IPS-20b (cell line): ENCODE data around the gene FNDC3B.
A peak's percentile ranks its signal among the peaks of the same experiment; 100 is the strongest.

Experiments used
- H3K27ac ChIP-seq: one replicate; pipeline ENCODE4 v1.5.1; 2013; ENCODE audit warnings: low read length
- H3K27me3 ChIP-seq: 2 replicates; pipeline ENCODE4 v1.6.1; 2013; ENCODE audit warnings: mild to moderate bottlenecking, low read length, inconsistent platforms; ENCODE audit not compliant: insufficient read depth
- H3K36me3 ChIP-seq: 2 replicates; pipeline ENCODE4 v1.6.1; 2013; ENCODE audit warnings: low read depth, mild to moderate bottlenecking, inconsistent platforms, low read length, moderate library complexity; ENCODE audit not compliant: insufficient read depth
- H3K4me1 ChIP-seq: 2 replicates; pipeline ENCODE4 v1.6.1; 2013; ENCODE audit warnings: mild to moderate bottlenecking, control low read depth, inconsistent platforms, low read length, moderate library complexity; ENCODE audit not compliant: insufficient read depth
- H3K4me3 ChIP-seq: 2 replicates; pipeline ENCODE4 v1.5.1; 2013; ENCODE audit warnings: mild to moderate bottlenecking, low read length, inconsistent platforms
- H3K9ac ChIP-seq: 2 replicates; pipeline ENCODE4 v1.6.1; 2013; ENCODE audit warnings: low read depth, mild to moderate bottlenecking, inconsistent platforms, low read length, moderate library complexity
- H3K9me3 ChIP-seq: 2 replicates; pipeline ENCODE4 v1.6.1; 2013; ENCODE audit warnings: mild to moderate bottlenecking, low read depth, low read length, inconsistent platforms; ENCODE audit not compliant: insufficient read depth

Gene FNDC3B

DNA sequence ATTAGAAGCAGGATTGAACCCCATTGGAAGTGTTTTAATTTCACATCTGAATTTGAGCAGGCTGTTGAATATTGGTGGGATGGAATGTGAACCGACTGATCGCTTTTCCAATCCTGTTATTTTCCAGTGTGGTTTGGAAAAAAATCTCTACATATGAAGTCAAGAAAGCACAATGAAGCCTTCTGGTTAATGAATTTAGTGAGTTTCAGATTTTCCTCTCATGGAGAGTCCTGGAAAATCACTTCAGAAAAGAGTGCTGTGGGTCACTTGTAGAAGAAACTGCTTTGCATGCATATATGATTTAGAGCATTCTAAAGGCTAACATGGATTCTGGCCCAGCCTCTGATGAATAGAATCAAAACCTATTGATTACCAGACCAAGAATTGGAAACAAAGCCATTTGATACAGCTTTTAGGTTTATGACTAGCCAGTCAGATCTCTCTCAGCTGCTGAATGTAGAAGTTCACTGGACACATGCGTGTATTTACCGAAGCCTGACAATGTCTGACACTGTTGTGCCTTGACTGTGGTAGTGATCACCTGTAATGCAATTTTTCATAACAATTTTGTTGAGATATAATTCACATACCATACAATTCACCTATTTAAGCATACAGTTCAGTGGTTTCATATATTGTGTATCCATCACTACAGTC lies 121.9 kb downstream of the FNDC3B start:
- Histone ChIP-seq H3K9me3 (no peaks in the 10 kb centered on the region), H3K27ac (no peak overlapping the region), H3K4me3 (no peak overlapping the region), H3K27me3 (no peaks in the 10 kb centered on the region), H3K36me3 (no peaks in the 10 kb centered on the region), H3K4me1 (peaks cover 35% of the 10 kb centered on the region), H3K9ac (no peak overlapping the region)

DNA sequence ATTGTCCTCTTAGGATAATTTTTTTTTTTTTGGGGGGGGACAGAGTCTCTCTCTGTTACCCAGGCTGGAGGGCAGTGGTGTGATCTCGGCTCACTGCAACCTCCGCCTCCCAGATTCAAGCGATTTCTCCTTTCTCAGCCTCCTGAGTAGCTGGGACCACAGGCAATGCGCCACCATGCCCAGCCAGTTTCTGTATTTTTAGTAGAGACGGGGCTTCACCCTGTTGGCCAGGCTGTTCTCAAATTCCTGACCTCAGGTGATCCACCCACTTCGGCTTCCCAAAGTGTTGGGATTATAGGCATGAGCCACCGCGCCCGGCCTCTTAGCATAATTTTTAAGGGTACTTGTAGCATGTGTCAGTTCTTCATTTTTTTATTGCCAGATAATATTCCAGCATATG lies 122.6 kb downstream of the FNDC3B start:
- Histone ChIP-seq H3K4me1 (peaks cover 28% of the 10 kb centered on the region), H3K4me3 (no peak overlapping the region), H3K9ac (no peak overlapping the region), H3K27me3 (no peaks in the 10 kb centered on the region), H3K27ac (no peak overlapping the region), H3K9me3 (no peaks in the 10 kb centered on the region), H3K36me3 (no peaks in the 10 kb centered on the region)

DNA sequence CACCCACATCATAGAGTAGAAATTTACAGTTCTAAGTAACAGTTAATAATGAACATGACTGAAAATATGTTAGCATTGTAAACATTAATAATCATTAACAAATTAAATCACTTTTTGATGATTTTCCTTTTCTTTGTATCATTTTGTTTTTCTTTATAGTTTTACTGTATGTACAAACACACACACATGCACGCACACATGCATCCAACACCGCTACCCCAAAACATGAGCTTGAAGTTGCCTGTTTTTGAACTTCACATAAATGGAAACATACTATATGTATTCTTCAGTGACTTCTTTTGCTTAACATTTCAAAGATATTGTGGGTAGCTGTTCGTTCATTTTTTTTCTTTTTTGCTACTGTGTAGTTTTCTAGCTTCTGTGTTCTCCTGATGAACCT lies 123.9 kb downstream of the FNDC3B start:
- Histone ChIP-seq H3K27me3 (no peaks in the 10 kb centered on the region), H3K36me3 (no peaks in the 10 kb centered on the region), H3K4me1 (peaks cover 26% of the 10 kb centered on the region), H3K27ac (no peak overlapping the region), H3K9ac (no peak overlapping the region), H3K9me3 (no peaks in the 10 kb centered on the region), H3K4me3 (no peak overlapping the region)

DNA sequence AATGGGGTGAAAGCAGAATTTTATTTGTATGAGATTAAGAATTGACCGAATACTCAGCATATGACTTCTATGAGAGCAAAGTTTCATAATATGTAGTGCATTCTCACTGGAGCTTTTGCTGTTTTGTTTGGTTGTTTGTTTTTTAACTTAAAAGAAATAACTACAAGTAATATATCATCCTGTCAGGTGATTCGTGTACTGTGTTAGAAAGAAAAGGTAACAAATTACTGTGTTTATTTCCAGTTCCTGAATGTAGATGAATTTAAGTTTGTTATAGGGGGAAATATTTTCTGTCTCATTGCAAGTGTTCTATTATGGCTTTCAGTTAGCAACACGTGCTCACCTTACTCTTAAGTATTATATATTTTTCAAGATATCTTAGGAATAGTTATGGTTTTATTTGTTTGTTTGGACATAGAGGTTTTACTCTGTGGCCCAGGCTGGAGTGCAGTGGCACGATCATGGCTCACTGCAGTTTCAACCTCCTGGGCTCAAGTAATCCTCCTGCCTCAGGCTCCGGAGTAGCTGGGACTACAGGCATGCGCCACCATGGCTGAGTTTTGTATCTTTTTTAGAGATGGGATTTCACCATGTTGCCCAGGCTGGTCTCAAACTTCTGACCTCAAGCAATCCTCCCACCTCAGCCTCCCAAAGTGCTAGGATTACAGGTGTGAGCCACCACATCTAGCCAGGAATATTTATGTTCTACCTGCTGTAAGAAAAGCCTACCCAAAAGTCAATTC lies 125.4 kb downstream of the FNDC3B start:
- Histone ChIP-seq H3K9ac (no peak overlapping the region), H3K27me3 (no peaks in the 10 kb centered on the region), H3K27ac (no peak overlapping the region), H3K4me1 (peaks cover 26% of the 10 kb centered on the region), H3K9me3 (no peaks in the 10 kb centered on the region), H3K4me3 (no peak overlapping the region), H3K36me3 (no peaks in the 10 kb centered on the region)

DNA sequence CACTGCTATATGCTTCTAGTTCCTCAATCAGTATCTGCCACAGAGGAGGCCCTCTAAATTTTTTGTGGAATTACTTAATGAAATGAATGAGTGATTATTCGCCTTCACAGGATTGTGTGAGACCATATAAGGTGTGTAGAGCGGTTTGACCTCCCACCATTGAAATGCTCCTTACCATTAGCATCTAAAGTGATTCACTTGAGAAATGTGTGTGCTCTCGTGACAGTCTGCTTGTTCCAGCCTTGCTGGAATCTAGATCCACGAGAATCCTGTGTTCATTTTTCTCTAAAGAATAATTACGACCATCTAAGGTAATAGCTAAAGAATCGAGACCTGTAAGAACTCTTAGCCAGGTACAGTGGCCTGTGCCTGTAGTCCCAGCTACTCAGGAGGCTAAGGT lies 126.9 kb downstream of the FNDC3B start:
- H3K36me3 ChIP-seq: no peaks in the 10 kb centered on the region
- no peaks in the 10 kb centered on the region for H3K9me3 ChIP-seq
- no peaks in the 10 kb centered on the region for H3K27me3 ChIP-seq
- H3K4me3 ChIP-seq: no peak overlapping the region
- H3K9ac ChIP-seq: no peak overlapping the region
- H3K4me1 ChIP-seq: peaks cover 26% of the 10 kb centered on the region
- H3K27ac ChIP-seq: no peak overlapping the region

DNA sequence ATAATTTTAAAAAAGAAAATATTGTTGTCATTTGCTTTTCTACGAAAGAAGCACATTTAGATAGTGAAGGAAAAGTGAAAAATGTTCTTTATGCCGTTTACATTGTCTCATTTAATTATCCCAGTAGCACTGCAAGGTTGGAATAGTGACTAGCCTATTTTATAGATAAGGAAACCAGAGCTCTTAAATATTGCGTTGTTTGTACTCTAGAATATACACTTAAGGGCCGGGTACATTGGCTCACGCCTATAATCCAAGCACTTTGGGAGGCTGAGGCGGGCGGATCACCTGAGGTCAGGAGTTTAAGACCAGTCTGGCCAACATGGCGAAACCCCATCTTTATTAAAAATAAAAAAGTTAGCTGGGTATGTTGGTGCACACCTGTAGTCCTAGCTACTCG lies 127.5 kb downstream of the FNDC3B start:
- Histone ChIP-seq H3K27me3 (no peaks in the 10 kb centered on the region), H3K9me3 (no peaks in the 10 kb centered on the region), H3K36me3 (no peaks in the 10 kb centered on the region), H3K4me1 (peaks cover 27% of the 10 kb centered on the region), H3K27ac (no peak overlapping the region), H3K4me3 (no peak overlapping the region), H3K9ac (no peak overlapping the region)

DNA sequence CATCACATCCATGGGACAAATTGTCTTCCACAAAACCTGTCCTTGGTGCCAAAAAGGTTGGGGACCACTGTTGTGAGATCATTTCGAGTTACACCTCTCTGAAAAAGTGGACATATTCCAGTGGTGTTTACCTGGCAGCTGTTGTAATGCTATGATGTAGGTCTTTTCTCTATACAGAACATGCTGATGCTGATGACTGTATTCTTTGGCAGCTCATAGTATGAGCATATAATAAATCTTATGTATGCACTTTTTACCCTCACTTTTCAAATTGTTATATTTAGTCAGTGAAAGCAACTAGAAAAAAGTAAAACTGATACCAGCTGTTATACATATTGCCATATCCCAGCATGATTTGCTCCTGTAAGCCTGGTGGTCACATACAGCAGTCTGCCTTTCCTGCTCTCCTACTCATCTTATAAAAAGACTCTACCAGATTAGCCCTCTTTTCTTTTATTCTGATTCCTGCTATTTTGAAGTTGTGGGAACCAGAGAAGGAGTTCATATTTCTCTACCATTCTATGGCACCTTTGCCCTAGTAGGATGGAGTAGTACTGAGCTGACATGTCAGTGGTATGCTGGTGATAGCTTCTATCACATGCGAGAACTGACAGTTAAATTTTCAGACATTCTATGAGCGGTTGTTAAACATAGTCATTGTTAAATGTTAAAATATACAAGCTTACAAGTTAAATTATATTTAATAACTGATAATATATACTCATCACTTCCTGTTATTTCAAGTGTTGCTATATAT lies 128.7 kb downstream of the FNDC3B start:
- no peaks in the 10 kb centered on the region for H3K9me3 ChIP-seq
- no peaks in the 10 kb centered on the region for H3K27me3 ChIP-seq
- no peaks in the 10 kb centered on the region for H3K36me3 ChIP-seq
- H3K9ac ChIP-seq: no peak overlapping the region
- no peak overlapping the region for H3K27ac ChIP-seq
- H3K4me3 ChIP-seq: no peak overlapping the region
- peaks cover 36% of the 10 kb centered on the region for H3K4me1 ChIP-seq

DNA sequence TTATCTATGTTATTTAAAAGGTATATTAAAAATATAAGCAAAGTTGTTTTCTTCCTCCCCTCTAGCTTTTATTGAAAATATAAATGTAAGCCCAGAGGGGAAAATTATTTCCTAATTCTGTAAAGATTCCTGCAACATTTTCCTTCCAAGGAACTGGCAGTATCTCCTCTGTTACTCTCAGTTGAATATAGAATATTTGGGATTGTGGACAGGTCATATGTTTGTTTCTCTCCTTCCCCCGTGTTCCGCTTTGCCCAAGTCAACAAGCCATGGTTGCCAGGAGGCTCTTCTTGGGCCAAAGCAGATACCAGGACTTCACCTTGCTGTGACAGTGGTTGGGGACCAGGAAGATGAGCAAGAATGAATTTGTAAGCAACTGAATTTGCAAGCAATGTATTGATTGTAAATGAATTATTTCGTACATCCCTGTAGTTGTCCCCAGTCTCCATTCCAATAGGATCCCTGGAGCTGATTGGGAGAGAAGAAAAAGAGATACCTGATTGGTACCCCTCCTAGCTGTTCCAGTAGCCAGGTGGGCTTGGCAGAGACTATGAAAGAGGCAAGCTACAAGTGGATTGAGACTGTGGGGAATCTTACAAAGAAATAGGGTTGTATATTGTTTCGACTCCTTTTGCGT lies 130.8 kb downstream of the FNDC3B start:
- Histone ChIP-seq H3K9ac (no peak overlapping the region; the same call in 1 of the 2 replicates), H3K4me3 (no peak overlapping the region), H3K27ac (peak overlapping the region; percentile 8), H3K27me3 (no peaks in the 10 kb centered on the region), H3K36me3 (no peaks in the 10 kb centered on the region), H3K9me3 (no peaks in the 10 kb centered on the region), H3K4me1 (peaks cover 49% of the 10 kb centered on the region)

DNA sequence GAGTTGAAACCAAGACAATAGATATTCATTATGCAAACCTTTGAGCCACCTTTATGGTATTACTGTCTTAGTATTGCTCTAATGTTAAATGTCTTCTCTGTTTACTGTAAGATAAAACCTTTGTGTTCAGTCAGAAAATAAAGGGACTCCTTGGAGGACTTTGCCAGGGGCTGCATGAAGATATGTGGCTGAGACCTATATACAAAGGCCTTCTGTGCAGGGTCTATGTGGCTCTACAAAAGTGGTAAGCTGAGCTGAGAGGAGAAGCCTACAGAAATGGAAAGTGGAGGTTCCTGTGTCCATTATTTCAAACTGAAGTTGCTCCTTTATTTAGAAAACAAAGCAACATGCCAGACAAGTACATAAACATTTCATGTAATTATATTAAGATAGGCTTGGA lies 131.5 kb downstream of the FNDC3B start:
- H3K4me3 ChIP-seq: no peak overlapping the region
- H3K27me3 ChIP-seq: no peaks in the 10 kb centered on the region
- peak overlapping the region; percentile 28 for H3K27ac ChIP-seq
- no peaks in the 10 kb centered on the region for H3K9me3 ChIP-seq
- peaks cover 55% of the 10 kb centered on the region for H3K4me1 ChIP-seq
- no peaks in the 10 kb centered on the region for H3K36me3 ChIP-seq
- H3K9ac ChIP-seq: peak overlapping the region; percentile 4; the same call in 1 of the 2 replicates

DNA sequence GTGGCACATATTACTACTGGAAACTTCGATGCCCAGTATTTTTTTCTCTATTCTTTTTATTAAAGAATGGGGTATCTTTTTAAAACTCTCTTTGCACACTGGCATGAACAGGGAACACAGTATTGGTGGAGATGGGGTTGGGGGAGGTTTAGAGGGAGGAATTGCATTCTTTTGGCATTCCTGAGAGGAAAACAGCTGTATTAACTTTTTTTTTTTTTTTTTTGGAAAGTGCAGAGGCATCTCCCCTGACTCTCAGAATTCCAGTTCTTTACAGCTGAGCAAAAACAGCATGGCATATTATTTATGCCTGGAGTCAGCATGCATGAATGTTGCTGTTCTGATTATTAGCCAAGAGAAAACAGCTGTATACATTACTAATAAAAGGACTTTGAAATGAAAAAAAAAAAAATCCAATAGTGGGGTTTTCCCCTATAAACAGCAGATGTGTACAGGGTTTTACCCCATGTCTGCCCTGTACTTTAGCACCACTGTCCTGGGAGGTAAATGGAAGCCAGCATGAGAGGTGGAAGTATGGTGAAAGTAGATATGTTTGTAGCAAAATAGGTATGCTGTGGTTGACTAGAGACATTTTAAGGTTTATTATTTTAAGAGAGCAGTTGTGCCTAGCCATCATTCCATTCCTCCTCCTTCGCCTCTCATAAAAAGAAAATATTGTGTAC lies 132.2 kb downstream of the FNDC3B start:
- no peaks in the 10 kb centered on the region for H3K36me3 ChIP-seq
- peaks cover 58% of the 10 kb centered on the region for H3K4me1 ChIP-seq
- H3K9me3 ChIP-seq: no peaks in the 10 kb centered on the region
- H3K27me3 ChIP-seq: no peaks in the 10 kb centered on the region
- no peak overlapping the region for H3K4me3 ChIP-seq
- H3K9ac ChIP-seq: peak overlapping the region; percentile 8; the same call in 1 of the 2 replicates
- peak overlapping the region; percentile 54 for H3K27ac ChIP-seq
